ENCODE results near the gene JUN. TPM values are rescaled to one million over a fixed set of nuclear protein-coding genes. Genes with fewer than 3 reads are reported as not detected.

JUN gene
- polyA plus RNA-seq, 2 of the 4 experiments (the other 2 are of a cell fraction): 23.3 to 59.8 TPM

- TF ChIP-seq HOXA7 (CRISPR knock-in tag; IDR thresholded peaks at IDR 0.05): no peak
- TF ChIP-seq RCOR1 (IDR thresholded peaks at IDR 0.05; ENCODE audit: low read depth, low read length): no peak
- no peak for TF ChIP-seq RNF2 (IDR thresholded peaks at IDR 0.05; ENCODE audit: borderline replicate concordance, low read depth)
- no peak for TF ChIP-seq CBX2 (IDR thresholded peaks at IDR 0.05; ENCODE audit: borderline replicate concordance, low read depth)
- TF ChIP-seq POLR2AphosphoS2 (conservative IDR thresholded peaks at IDR 0.05; ENCODE audit: low read length): no peak
- no peak for TF ChIP-seq NPAS2 (CRISPR knock-in tag; IDR thresholded peaks at IDR 0.05; ENCODE audit: borderline replicate concordance)
- no peak for TF ChIP-seq EHF (CRISPR knock-in tag; IDR thresholded peaks at IDR 0.05)
- TF ChIP-seq FOSL2 (IDR thresholded peaks at IDR 0.05): no peak
- TF ChIP-seq FOSL2 (CRISPR knock-in tag; IDR thresholded peaks at IDR 0.05): no peak
- no peak for TF ChIP-seq BHLHE40 (IDR thresholded peaks at IDR 0.05; ENCODE audit: low read depth, low read length)
- no peak for TF ChIP-seq FOXS1 (CRISPR knock-in tag; IDR thresholded peaks at IDR 0.05)
- TF ChIP-seq ELK1 (IDR thresholded peaks at IDR 0.05; ENCODE audit: low read depth, low read length): no peak
- no peak for TF ChIP-seq FOSB (CRISPR knock-in tag; IDR thresholded peaks at IDR 0.05)
- no peak for TF ChIP-seq MAFK (IDR thresholded peaks at IDR 0.05; ENCODE audit: partially characterized antibody)
- no peak for TF ChIP-seq KDM5A (IDR thresholded peaks at IDR 0.05)
- TF ChIP-seq HMGXB4 (CRISPR knock-in tag; IDR thresholded peaks at IDR 0.05; ENCODE audit: borderline replicate concordance): no peak
- TF ChIP-seq ESRRA (IDR thresholded peaks at IDR 0.05; ENCODE audit: borderline replicate concordance, low read length): no peak
- TF ChIP-seq SMC3 (IDR thresholded peaks at IDR 0.05): no peak
- no peak for TF ChIP-seq PHF8 (IDR thresholded peaks at IDR 0.05; ENCODE audit: borderline replicate concordance, low read depth)
- Histone ChIP-seq H3K4me3 (no peak overlapping the region), H3K27ac (peak overlapping the region in 1 of 2 experiments; percentile 53; a peak in 2 of 6 replicates), H3K4me2 (no peak overlapping the region), H3K9me3 (no peaks in the 10 kb centered on the region), H3K4me1 (peaks cover 21% of the 10 kb centered on the region)
- FAIRE-seq (no peak), ATAC-seq (no peak), DNase-seq (ENCODE audit: low read depth in 1 of 2, low spot score in 1 of 2) (no peak)
- CTCF ChIA-PET: interaction anchor here (1.6 kb wide), 1 partner anchor 934 kb away, joined by 3 read pairs; no protein-coding TSS in a partner anchor
- POLR2A ChIA-PET: no interaction called here
Measured at GRCh38 chr1:58765006-58765405, 18.8 kb downstream of the JUN start.

- Histone ChIP-seq H3K9me3 (no peaks in the 10 kb centered on the region), H3K4me1 (peaks cover 21% of the 10 kb centered on the region), H3K4me2 (peak overlapping the region; percentile 21; the same call in 1 of the 3 replicates), H3K4me3 (no peak overlapping the region), H3K27ac (peak overlapping the region in 1 of 2 experiments; percentile 53; a peak in 2 of 6 replicates)
- DNase-seq (ENCODE audit: low read depth in 1 of 2, low spot score in 1 of 2) (no peak), FAIRE-seq (no peak), ATAC-seq (no peak; a peak in 1 of 6 replicates)
- POLR2A ChIA-PET: no interaction called here
- WGBS (ENCODE audit: missing lambda C conversion rate): 23% methylated on average over 3 of the region's 3 CpGs
- CTCF ChIA-PET: interaction anchor here (1.4 to 1.6 kb wide), 2 partner anchors 24 to 934 kb away, joined by 3 read pairs; no protein-coding TSS in a partner anchor
- TF ChIP-seq HOXA7 (CRISPR knock-in tag; IDR thresholded peaks at IDR 0.05): no peak
- TF ChIP-seq JUN (IDR thresholded peaks at IDR 0.05): no peak
- no peak for TF ChIP-seq ELK1 (IDR thresholded peaks at IDR 0.05; ENCODE audit: low read depth, low read length)
Measured at GRCh38 chr1:58764294-58764978, 19.4 kb downstream of the JUN start.
